ENCODE measurements around the gene ANKRD52.

DNA sequence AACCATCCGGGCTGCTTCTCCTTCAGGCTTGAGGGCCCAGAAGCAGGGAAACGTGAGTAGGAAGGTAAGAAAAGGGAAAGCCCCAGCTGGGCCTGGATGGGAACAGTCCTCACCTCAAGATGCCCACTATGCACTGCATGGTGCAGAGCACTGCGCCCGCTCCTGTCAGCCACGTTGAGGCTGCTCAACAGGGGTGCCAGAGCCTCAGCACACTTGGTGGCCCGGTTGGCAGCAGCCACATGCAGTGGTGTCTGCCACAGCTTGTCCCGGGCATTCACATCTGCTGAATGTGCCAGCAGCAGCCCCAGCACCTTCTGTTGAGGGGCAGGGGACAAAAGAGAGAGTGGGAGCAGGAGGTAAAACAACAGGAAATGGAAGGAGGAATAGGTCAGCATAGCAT, 2.5 kb downstream of the ANKRD52 start:
- no peak for TF ChIP-seq CTCF (IDR thresholded peaks at IDR 0.05)
- TF ChIP-seq ZFX (IDR thresholded peaks at IDR 0.05; ENCODE audit: borderline replicate concordance) = no peak

All from 22Rv1 (cell line).